ENCODE data around the gene LRRC36. TPM values are rescaled to one million over a fixed set of nuclear protein-coding genes. Genes with fewer than 3 reads are reported as not detected.
A peak's percentile ranks its signal among the peaks of the same experiment; 100 is the strongest.

Gene LRRC36
- total and polyA plus RNA-seq, 12 donors = 0.26 to 0.88 (median 0.42) TPM; not detected in 9

GRCh38 chr16:67403976-67404555 is 77.5 kb downstream of the LRRC36 start:
- peaks cover 0 to 12% (median 0%) of the 10 kb centered on the region in 7 donors for H3K27me3 ChIP-seq
- TF ChIP-seq CTCF (IDR thresholded peaks at IDR 0.05) = no peak
- no peak overlapping the region for H3K27ac ChIP-seq
- DNase-seq (no peak), ATAC-seq (no peak)
- no peaks in the 10 kb centered on the region for H3K9me3 ChIP-seq
- H3K4me1 ChIP-seq = peaks cover 11 to 45% (median 28%) of the 10 kb centered on the region in 9 donors
- no peaks in the 10 kb centered on the region for H3K36me3 ChIP-seq
- H3K4me3 ChIP-seq = no peak overlapping the region
- intact Hi-C loops (cut with DNase I) = loop anchor here in 2 of 10 donors (5.0 to 10.0 kb wide), 2 partner anchors 127 to 139 kb away; partner anchors contain the start of gene PLEKHG4 (in 1 of the 2)
- 73 to 83% methylated on average over 12 of the region's 12 CpGs for WGBS, 2 donors

GRCh38 chr16:67404740-67405226 is 78.2 kb downstream of the LRRC36 start:
- TF ChIP-seq CTCF (IDR thresholded peaks at IDR 0.05) = no peak
- ATAC-seq = no peak

GRCh38 chr16:67405336-67405735 is 78.7 kb downstream of the LRRC36 start:
- Histone ChIP-seq H3K27me3 (no peaks in the 10 kb centered on the region), H3K9me3 (no peaks in the 10 kb centered on the region), H3K4me3 (no peak overlapping the region), H3K4me1 (peaks cover 11 to 39% (median 22%) of the 10 kb centered on the region in 9 donors), H3K27ac (peak overlapping the region in 6 of 10 donors; percentile 68 to 88 (median 80)), H3K36me3 (no peaks in the 10 kb centered on the region)
- WGBS, 2 donors = 91 to 92% methylated on average over 8 of the region's 8 CpGs
- DNase-seq (no peak), ATAC-seq (no peak)
- intact Hi-C loops (cut with DNase I) = loop anchor here in 2 of 10 donors (5.0 to 10.0 kb wide), 2 partner anchors 38 to 141 kb away; no protein-coding TSS in a partner anchor
- no peak for TF ChIP-seq CTCF (IDR thresholded peaks at IDR 0.05)

More at GRCh38 chr16:67404740-67405226, 78.2 kb downstream of the LRRC36 start:
- Histone ChIP-seq H3K9me3 (no peaks in the 10 kb centered on the region), H3K27me3 (peaks cover 0 to 5% (median 0%) of the 10 kb centered on the region in 7 donors), H3K4me3 (no peak overlapping the region), H3K36me3 (no peaks in the 10 kb centered on the region), H3K27ac (peak overlapping the region in 1 of 10 donors; percentile 88), H3K4me1 (peaks cover 11 to 39% (median 22%) of the 10 kb centered on the region in 9 donors)
- 96 to 97% methylated on average over 5 of the region's 5 CpGs for WGBS, 2 donors
- intact Hi-C loops (cut with DNase I) = loop anchor here in 3 of 10 donors (5.0 to 10.0 kb wide), 3 partner anchors 37 to 140 kb away; partner anchors contain the start of gene PLEKHG4 (in 1 of the 3)
- DNase-seq = no peak

- Histone ChIP-seq H3K36me3 (no peaks in the 10 kb centered on the region), H3K9me3 (no peaks in the 10 kb centered on the region), H3K4me1 (peaks cover 11 to 39% (median 22%) of the 10 kb centered on the region in 9 donors), H3K4me3 (no peak overlapping the region), H3K27me3 (no peaks in the 10 kb centered on the region), H3K27ac (peak overlapping the region in 9 of 10 donors; percentile 53 to 88 (median 78))
- DNase-seq (peak in 1 of 2 donors; percentile 51), ATAC-seq (peak; percentile 52 to 87 (median 80))
- intact Hi-C loops (cut with DNase I) = loop anchor here in 2 of 10 donors (5.0 to 10.0 kb wide), 2 partner anchors 39 to 142 kb away; no protein-coding TSS in a partner anchor
- TF ChIP-seq CTCF (IDR thresholded peaks at IDR 0.05) = no peak
- 54 to 66% methylated on average over 18 of the region's 18 CpGs for WGBS, 2 donors
Measured at GRCh38 chr16:67406111-67406971, 79.7 kb downstream of the LRRC36 start.

Data from heart right ventricle (tissue), 16 donors.